ENCODE results near the gene KLHL28. TPM values are rescaled to one million over a fixed set of nuclear protein-coding genes. Genes with fewer than 3 reads are reported as not detected.

KLHL28 gene
- total RNA-seq, 2 donors from 2014 or later, result 10.5 to 18.6 TPM

DNA sequence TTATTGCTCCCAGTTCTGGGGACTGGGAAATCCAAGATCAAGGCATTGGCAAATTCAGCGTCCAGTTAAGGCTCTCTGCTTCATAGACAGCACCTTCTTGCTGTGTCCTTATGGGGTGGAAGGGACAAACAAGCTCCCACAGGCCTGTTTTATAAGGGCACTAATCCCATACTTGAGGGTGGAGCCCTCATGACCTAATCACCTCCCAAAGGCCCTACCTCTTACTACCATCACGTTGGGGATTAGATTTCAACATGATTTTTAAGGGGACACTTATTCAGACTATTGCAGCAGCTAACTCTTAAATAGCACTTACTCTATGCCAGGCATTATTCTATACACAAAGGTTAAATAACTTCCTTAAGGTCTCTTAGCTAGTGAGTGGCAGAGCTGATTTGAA is 17.5 kb upstream of the KLHL28 start:
- no peak overlapping the region for H3K27ac ChIP-seq
- H3K36me3 ChIP-seq, result no peaks in the 10 kb centered on the region
- H3K4me3 ChIP-seq, result no peak overlapping the region
- TF ChIP-seq, protein P1, sequence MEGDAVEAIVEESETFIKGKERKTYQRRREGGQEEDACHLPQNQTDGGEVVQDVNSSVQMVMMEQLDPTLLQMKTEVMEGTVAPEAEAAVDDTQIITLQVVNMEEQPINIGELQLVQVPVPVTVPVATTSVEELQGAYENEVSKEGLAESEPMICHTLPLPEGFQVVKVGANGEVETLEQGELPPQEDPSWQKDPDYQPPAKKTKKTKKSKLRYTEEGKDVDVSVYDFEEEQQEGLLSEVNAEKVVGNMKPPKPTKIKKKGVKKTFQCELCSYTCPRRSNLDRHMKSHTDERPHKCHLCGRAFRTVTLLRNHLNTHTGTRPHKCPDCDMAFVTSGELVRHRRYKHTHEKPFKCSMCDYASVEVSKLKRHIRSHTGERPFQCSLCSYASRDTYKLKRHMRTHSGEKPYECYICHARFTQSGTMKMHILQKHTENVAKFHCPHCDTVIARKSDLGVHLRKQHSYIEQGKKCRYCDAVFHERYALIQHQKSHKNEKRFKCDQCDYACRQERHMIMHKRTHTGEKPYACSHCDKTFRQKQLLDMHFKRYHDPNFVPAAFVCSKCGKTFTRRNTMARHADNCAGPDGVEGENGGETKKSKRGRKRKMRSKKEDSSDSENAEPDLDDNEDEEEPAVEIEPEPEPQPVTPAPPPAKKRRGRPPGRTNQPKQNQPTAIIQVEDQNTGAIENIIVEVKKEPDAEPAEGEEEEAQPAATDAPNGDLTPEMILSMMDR (IDR thresholded peaks at IDR 0.05), result no peak
- intact Hi-C loops (cut with DNase I), result no loop called here
- no peaks in the 10 kb centered on the region for H3K27me3 ChIP-seq
- no peaks in the 10 kb centered on the region for H3K4me1 ChIP-seq
- no peak overlapping the region for H3K9ac ChIP-seq (ENCODE audit: low read depth in 2 of 2, low read length in 2 of 2)
- no peak for DNase-seq
- H3K9me3 ChIP-seq, result no peaks in the 10 kb centered on the region

DNA sequence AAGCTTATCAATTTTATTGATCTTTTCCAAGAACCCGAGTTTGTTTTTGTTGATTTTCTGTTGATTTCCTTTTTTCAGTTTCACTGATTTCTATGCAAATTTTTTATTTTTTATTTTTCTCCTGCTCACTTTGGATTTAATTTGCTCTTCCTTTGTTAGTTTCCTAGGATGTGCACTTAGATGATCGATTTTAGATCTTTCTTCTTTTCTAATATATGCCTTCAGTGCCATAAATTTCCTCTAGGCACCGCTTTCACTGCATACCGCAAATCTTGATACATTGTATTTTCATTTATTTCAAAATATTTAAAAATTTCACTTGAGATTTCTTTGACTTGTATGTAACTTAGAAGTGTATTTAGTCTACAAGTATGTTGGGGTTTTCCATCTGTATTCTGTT is 9.7 kb upstream of the KLHL28 start:
- no peak for DNase-seq
- H3K9ac ChIP-seq (ENCODE audit: low read depth in 2 of 2, low read length in 2 of 2), result no peak overlapping the region
- no peak overlapping the region for H3K27ac ChIP-seq
- no peaks in the 10 kb centered on the region for H3K36me3 ChIP-seq
- no peak overlapping the region for H3K4me3 ChIP-seq
- H3K9me3 ChIP-seq, result no peaks in the 10 kb centered on the region
- intact Hi-C loops (cut with DNase I), result no loop called here
- H3K27me3 ChIP-seq, result no peaks in the 10 kb centered on the region
- H3K4me1 ChIP-seq, result peaks cover 5% of the 10 kb centered on the region
- TF ChIP-seq, protein P1 (IDR thresholded peaks at IDR 0.05), result no peak

DNA sequence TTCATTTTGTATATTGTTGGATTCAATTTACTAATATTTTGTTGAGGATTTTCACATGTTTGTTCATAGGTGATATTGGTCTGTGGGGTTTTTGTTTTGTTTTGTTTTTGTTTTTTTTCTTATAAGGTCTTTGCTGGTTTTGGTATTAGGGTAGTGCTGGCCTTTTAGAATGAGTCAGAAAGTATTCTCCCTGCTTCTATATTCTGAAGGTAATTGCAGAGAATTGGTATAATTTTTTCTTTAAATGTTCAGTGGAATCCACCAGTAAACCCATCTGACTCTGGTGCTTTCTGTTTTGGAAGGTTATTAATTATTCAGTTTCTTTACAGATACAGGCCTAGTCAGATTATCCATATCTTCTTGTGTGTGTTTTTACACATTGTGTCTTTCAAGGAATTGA is 9.2 kb upstream of the KLHL28 start:
- Histone ChIP-seq H3K4me1 (peaks cover 8% of the 10 kb centered on the region), H3K36me3 (no peaks in the 10 kb centered on the region), H3K9ac (ENCODE audit: low read depth in 2 of 2, low read length in 2 of 2) (no peak overlapping the region), H3K4me3 (no peak overlapping the region), H3K9me3 (no peaks in the 10 kb centered on the region), H3K27ac (no peak overlapping the region), H3K27me3 (no peaks in the 10 kb centered on the region)
- TF ChIP-seq, protein P1 (IDR thresholded peaks at IDR 0.05), result no peak
- intact Hi-C loops (cut with DNase I), result no loop called here
- no peak for DNase-seq

DNA sequence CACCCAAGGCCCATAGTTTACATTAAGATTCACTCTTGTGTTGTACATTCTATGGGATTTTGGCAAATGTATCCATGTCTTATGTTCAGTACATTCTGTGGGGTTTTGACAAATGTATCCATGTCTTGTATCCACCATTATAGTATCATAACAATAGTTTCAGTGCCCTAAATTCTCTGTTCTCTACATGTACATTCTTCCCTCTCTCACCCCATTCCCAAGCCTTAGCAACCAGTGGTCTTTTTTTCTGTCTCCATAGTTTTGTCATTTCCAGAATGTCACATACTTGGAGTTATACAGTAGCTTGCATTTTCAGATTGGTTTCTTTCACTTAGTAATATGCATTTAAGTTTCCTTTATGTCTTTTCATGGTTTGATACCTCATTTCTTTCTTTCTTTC is 7.0 kb upstream of the KLHL28 start:
- H3K27me3 ChIP-seq, result no peaks in the 10 kb centered on the region
- no peak for DNase-seq
- intact Hi-C loops (cut with DNase I), result no loop called here
- H3K9ac ChIP-seq (ENCODE audit: low read depth in 2 of 2, low read length in 2 of 2), result no peak overlapping the region
- H3K4me3 ChIP-seq, result no peak overlapping the region
- H3K36me3 ChIP-seq, result no peaks in the 10 kb centered on the region
- no peak overlapping the region for H3K27ac ChIP-seq
- no peaks in the 10 kb centered on the region for H3K9me3 ChIP-seq
- peaks cover 14% of the 10 kb centered on the region for H3K4me1 ChIP-seq
- TF ChIP-seq, protein P1 (IDR thresholded peaks at IDR 0.05), result no peak

DNA sequence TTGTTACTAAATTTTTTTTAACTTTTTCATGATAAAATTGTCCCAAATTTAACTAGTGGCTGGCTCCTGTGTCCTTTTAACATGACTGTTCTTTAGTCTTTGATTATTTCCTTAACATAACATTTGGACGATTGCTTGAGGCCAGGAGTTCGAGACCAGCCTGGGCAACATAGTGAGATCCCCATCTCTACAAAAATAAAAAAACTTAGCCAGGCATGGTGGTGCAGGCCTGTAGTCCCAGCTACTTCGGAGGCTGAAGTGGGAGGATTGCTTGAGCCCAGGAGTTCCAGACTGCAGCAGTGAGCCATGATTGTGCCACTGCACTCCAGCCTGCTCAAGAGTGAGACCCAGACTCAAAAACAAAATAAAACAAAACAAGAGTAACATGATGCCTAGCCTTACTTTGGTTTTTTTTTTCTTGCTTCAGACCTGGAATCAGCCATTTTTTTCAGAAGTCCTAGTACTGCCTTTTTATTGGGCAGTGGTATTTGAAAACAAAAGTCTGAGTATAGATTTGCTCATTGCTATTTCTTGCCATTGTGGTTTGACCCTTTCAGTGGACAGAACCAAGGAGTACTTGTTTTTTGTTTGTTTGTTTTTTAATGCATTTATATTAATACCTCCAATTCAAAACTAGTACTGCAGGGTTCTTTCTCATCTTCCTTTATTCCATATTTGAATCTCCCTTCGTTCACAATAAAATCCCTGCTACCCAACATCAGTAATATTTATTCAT is 5.0 kb upstream of the KLHL28 start:
- intact Hi-C loops (cut with DNase I), result no loop called here
- H3K27ac ChIP-seq, result no peak overlapping the region
- H3K9me3 ChIP-seq, result no peaks in the 10 kb centered on the region
- no peaks in the 10 kb centered on the region for H3K36me3 ChIP-seq
- H3K27me3 ChIP-seq, result no peaks in the 10 kb centered on the region
- no peak overlapping the region for H3K9ac ChIP-seq (ENCODE audit: low read depth in 2 of 2, low read length in 2 of 2)
- TF ChIP-seq, protein P1 (IDR thresholded peaks at IDR 0.05), result no peak
- DNase-seq, result no peak
- H3K4me3 ChIP-seq, result no peak overlapping the region
- H3K4me1 ChIP-seq, result peaks cover 14% of the 10 kb centered on the region
